ENCODE measurements around the gene ARL10.

Gene ARL10

DNA sequence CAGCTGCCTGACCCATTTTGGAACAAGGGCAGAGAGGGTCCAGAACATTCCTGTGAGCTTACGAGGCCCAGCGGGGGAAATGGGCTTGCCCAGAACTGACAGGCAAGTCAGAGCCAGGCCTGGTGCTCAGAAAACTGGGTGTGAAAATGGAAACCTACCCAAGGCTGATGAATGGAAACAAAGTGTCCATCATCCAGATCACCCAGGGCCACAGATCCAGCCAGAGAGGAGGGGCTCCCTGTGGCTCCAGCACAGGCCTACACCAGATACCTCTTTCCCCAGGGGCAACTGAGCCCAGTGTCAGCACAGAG, 47.9 kb downstream of the ARL10 start:
- DNase-seq = no peak

DNA sequence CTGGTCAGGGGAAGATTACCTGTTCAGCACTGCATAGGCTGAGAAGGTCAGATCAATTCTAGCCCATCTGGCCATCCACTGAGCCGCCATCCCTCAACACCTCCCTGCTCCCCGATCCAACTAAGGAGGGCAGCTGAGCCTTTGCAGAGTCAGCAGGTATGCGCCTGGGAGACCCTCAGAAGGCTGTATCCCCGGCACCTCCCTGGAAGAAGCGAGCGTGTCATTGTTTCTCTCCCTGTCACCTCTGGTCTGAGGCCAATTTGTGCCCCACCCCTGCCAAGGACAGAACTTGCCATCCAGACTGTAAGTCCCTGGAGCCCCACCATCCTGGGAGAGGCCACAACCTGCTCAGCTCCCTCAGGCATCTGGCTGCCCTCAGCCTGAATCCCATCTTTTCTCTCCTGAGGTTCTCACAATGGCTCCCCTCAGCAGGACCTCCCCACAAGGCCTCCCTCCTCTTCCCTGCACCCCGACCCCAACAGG, 48.5 kb downstream of the ARL10 start:
- no peak for DNase-seq

DNA sequence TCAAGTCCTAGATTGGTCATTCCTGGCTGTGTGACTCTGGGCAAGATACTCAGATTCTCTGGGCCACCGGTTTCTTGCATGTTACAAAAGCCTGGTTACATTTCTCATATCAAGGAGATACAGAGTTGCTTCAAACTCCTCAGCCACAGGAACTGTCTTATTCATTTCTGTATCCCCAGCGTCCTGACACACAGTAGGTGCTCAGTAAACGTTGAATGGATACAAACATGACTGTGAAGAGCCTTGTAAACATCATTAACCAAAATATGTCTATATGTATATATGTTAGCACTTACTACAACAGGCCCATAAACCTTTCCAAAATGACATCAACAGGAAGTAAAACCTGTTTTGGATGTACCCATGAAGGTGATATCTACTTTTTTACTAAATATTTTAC, 49.4 kb downstream of the ARL10 start:
- no peak for DNase-seq

DNA sequence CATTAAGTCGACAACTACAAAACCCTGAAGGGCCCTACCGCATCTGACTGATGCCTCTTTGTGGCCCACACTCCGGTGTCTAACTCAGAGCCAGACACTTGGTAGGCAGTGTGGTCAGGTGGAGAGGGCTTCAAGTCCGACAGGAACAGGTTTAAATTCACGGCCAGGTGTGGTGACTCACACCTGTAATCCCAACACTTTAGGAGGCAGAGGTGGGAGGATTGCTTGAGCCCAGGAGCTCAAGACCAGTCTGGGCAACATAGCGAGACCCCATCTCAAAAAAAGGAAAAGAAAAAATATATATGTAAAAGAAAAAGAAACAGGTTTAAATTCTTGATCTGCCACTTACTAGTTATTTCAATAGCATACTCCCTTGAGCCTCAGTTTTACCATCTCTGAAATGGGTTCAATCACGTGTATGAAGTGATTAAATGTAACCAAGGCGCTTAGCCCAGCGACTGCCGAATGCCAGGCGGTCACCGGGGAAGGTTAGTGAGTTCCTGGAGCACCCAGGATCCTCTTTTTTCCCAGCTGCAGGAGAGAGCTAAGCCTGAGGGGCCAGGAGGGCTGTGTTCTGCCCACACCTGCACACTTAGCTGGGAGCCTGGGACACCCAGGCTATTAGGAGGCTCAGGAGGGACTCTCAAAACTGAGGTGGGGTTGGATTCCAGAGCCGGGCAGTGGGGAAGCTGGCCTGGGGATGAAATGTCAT, 50.1 kb downstream of the ARL10 start:
- no peak for DNase-seq

DNA sequence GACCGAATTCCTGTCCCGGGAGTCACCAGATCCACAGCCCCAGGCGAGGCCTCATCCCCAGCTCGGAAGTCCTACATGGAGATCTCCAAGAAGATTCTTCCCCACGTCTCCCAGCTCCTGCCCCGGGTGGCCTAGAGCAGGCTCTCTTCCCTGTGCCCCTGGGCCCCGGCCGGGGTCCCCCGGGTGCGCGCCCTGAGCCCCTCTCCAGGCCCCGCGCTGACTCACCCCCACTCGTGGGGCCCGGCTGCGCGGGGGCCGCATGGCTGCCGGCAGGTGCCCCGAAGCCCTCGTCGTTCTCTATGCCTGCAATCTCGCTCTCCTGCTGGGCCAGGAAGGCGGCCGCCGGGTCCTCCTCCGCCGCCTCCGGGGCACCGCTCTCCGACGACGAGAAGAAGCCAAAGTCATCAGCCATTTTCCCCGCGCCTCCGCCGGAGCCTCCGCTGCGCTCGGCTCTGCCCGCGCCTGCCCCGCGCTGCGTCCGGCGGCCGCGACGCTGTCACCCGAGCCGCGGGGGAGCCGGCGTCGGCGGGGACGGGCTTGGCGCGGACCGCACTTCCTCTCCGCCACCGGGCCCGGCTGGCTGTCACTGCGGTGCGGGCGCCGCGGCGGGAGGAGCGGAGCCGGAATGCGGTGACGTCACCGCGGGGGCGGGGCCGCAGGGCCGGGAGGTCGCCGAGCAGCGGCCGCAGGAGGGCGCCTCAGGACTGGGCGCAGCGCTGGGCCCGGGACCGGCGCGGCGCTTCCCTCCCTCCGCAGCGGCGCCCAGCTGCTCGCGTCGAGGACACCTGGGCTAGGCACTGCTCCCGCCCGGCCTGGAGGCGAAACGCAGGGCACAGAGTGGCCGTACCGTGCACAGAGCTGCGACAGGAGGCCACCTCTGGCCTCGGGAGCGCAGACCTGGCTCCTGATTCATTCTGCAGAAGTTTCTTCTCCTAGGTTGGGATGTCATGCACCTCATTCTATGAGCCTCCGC, 51.0 kb downstream of the ARL10 start, which contains the start of gene CLTB:
CLTB (minus strand) TSS at position 588 of the 973 bp plus-strand sequence; CDS start at position 412, 176 bp downstream.
- peak; percentile 53 for DNase-seq

DNA sequence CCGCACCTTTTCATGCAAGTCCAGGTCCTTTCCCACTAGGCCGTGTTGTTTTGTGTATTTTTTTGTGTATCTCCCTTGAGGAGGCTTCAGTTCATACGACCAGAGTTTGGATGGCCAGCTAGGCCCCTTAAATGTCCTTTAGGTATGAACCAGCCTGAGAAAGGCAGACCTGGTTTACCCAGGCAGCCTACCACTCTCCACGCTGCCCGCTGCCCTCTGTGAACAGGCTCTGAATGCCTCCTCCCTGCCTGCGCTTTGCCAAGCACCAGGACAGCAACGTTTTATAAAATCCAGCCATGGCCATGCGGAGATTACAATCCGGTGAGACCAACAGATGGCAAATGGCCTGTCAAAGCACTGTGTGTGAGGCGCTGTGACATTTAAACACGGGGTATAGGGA, 51.7 kb downstream of the ARL10 start:
- no peak for DNase-seq

DNA sequence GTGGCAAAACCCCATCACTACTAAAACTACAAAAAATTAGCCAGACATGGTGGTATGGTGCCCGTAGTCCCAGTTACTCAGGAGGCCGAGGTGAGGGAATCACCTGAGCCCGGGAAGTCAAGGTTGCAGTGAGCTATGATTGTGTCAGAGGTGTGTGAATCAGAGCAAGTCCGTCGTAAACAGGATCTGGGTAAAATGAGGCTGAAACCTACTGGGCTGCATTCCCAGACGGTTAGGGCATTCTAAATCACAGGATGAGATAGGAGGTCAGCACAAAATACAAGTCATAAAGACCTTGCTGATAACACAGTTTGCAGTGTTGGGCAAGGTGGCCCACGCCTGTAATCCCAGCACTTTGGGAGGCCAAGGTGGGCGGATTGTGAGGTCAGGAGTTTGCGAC, 53.0 kb downstream of the ARL10 start:
- no peak for DNase-seq

DNA sequence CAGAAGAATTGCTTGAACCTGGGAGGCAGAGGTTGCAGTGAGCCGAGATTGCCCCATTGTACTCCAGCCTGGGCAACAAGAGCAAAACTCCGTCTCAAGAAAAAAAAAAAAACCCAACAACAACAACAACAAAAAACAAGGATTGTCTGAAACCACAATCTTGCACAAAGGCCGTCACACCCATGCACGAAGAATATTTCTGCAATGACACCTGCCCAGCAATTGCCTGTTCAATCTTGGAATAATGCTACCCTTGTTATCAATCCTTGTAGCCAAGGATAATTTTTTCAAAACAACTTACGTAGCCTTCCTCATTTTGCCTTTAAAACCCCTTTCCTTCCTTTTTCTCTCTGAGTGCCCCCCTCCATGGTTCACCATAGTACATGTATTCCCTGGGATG, 54.8 kb downstream of the ARL10 start:
- DNase-seq = no peak

DNA sequence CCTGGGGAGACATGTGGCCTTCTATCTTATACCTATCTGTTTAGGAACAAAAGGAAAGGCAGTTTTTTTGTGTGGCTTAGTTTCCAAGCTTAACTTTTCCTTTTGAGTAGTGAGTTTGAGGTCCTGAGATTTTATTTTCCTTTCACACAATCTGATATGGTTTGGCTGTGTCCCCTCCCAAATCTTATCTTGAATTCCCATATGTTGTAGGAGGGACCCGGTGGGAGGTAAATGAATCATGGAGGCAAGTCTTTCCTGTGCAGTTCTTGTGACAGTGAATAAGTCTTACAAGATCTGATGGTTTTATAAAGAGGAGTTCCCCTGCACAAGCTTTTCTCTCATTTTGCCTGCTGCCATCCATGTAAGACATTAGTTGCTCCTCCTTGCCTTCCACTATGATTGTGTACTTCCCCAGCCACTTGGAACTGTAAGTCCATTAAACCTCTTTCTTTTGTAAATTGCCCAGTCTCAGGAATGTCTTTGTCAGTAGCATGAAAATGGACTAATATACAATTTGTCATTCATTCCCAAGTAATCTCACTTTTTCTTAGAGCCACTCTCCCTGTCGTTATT, 55.8 kb downstream of the ARL10 start:
- DNase-seq = no peak

DNA sequence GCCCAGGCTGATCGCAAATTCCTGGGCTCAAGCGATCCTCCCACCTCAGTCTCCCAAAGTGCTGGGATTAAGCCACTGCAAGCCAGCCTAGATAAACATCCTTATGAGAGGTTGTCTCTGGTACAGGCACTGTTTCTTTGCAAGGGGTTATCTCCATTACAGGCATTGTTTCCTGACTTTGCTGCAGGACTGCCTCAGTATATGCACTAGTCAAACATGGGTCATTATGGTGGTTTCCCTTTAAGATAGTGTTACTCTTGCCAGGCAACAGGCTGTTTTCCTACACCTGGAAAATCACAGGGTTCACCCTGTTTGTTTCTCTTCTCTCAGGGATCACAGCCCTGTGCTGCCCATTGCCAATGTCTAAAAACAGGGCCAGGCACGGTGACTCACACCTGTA, 58.9 kb downstream of the ARL10 start:
- DNase-seq = no peak

DNA sequence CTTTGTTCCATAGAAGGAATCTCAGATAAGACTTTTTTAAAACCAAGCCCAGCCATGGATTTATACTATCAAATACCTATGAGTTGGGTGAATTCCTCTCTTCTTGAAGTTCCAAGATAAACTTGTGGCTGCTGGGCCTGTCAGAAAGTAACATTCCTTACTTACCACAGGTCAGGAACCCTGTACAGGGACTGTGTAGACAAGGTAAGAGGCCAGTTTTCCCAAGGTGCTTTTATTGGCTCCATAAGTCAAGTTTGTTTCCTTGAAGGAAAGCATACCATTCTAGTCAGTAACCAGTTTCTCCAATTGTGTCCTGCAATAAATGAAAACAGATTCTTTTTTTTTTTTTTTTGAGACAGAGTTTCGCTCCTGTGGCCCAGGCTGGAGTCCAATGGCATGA, 59.9 kb downstream of the ARL10 start:
- DNase-seq = no peak

DNA sequence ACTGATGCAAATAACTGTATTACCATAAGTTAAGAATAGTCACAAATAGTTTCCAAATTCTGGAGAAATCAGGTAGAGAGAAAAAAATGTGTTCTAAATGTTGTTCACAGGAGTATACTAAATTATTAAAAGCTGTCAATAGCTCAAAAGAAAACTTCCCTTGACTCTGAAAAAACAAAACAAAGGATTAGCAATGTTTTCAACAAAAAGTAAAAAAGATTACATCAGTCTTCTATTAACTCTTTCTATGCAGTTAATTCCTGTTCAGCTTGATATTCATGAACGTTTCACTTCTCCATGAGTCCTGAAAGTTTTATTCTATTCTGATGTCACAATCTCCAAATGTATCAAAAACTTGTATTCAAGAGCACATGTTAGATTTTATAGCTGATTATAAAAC, 60.5 kb downstream of the ARL10 start:
- no peak for DNase-seq

DNA sequence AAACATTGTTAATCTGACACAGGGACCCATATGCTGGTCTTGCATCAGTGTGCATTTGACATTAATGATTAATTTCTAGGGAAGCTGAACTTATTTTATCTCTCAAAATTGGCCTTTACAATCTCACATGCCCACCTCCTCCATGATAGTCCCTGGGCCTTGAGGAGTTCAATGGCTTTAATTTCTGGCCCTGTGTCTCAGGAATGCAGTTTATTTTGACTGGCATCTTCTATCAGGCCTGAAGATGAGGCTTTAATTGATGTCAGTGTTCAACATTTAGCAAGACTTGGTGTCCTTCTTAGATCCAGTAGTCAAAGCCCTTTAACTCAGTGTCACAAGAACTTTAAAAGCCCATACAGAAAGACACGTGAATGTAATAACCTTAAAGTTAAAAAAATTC, 61.6 kb downstream of the ARL10 start:
- no peak for DNase-seq

DNA sequence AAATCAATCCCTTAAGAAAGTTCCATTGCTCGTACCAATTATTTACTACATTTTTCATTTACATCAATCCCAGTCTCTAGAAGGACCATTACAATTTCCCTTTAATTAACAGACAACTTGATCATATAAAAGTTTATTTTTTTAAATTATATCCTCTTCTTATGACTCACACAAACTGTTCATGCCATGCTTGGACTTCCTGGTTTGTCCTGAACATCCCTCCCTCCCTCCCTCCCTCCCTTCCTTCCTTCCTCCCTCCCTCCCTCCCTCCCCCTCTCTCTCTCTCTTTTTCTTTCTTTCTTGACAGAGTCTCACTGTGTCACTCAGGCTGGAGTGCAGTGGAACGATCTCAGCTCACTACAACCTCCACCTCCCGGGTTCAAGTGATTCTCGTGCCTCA, 62.7 kb downstream of the ARL10 start:
- no peak for DNase-seq

DNA sequence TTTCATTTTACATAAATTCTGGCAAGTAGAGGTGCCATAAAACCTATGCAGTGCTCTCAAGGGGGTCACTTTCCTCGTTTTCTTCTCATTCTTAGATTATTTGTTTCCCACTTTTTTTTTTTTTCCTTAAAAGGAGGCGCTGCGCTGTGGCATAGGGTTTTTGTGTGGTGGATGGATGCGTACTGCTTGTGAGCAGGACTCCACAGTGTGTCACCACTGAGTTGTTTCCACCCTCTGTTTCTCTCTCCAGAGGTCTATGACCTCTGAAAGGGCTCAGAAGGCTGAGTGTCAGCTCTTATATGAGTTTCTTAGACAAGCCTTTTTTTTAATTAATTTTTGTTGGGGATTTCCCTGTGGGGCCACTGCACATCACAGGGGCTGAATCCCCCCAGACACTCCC, 64.7 kb downstream of the ARL10 start:
- no peak for DNase-seq
